Lower leg skin (tissue), 3 donors: ENCODE data around the gene ZNF595.
"Not testable (repeated sequence)": the region's sequence is repeated elsewhere in the genome, so short reads cannot be mapped to it uniquely, and the experiment has no call there.

Experiments
- POLR2A ChIP-seq, 2 donors: fragments of 450-650 bp; IDR thresholded peaks; one replicate each; pipeline ENCODE4 v1.6.1; 2016 to 2017; ENCODE audit warnings: antibody characterized with exemption in 2 of 2, mild to moderate bottlenecking in 1 of 2, moderate library complexity in 1 of 2
- TF ChIP-seq, protein P1 (sequence below), 3 donors: fragments of 450-650 bp; IDR thresholded peaks; one replicate each; pipeline ENCODE4 v1.5.1; 2016; ENCODE audit warnings: antibody characterized with exemption in 3 of 3, mild to moderate bottlenecking in 3 of 3, moderate library complexity in 2 of 3

- TF ChIP-seq, protein P1, sequence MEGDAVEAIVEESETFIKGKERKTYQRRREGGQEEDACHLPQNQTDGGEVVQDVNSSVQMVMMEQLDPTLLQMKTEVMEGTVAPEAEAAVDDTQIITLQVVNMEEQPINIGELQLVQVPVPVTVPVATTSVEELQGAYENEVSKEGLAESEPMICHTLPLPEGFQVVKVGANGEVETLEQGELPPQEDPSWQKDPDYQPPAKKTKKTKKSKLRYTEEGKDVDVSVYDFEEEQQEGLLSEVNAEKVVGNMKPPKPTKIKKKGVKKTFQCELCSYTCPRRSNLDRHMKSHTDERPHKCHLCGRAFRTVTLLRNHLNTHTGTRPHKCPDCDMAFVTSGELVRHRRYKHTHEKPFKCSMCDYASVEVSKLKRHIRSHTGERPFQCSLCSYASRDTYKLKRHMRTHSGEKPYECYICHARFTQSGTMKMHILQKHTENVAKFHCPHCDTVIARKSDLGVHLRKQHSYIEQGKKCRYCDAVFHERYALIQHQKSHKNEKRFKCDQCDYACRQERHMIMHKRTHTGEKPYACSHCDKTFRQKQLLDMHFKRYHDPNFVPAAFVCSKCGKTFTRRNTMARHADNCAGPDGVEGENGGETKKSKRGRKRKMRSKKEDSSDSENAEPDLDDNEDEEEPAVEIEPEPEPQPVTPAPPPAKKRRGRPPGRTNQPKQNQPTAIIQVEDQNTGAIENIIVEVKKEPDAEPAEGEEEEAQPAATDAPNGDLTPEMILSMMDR (IDR thresholded peaks at IDR 0.05), result not testable (repeated sequence)
- not testable (repeated sequence) for TF ChIP-seq POLR2A (IDR thresholded peaks at IDR 0.05)
Measured at GRCh38 chr4:18589-18988, 34.5 kb upstream of the ZNF595 start.
